Raji (cell line): ENCODE data around the gene SLC22A3.

ENCODE experiments used
- POLR2A ChIP-seq: IDR thresholded peaks from 2 replicates; pipeline ENCODE4 v1.6.1; 2011; ENCODE audit warnings: low read depth, low read length, control low read depth; ENCODE audit not compliant: insufficient read depth

The SLC22A3 gene

GRCh38 chr6:160357088-160357487 is 8.9 kb downstream of the SLC22A3 start:
- TF ChIP-seq POLR2A: no peak

- TF ChIP-seq POLR2A: no peak
These were observed 10.3 kb downstream of the SLC22A3 start for GRCh38 chr6:160358225-160359119.

GRCh38 chr6:160360955-160361354 is 12.8 kb downstream of the SLC22A3 start:
- no peak for TF ChIP-seq POLR2A

- no peak for TF ChIP-seq POLR2A
These were observed 14.4 kb downstream of the SLC22A3 start for GRCh38 chr6:160362556-160362955.

- no peak for TF ChIP-seq POLR2A
These were observed 15.1 kb downstream of the SLC22A3 start for GRCh38 chr6:160363016-160363996.

- TF ChIP-seq POLR2A: no peak
These were observed 16.9 kb downstream of the SLC22A3 start for GRCh38 chr6:160365117-160365516.

GRCh38 chr6:160367798-160368547 is 19.8 kb downstream of the SLC22A3 start:
- TF ChIP-seq POLR2A: no peak

- TF ChIP-seq POLR2A: no peak
These were observed 20.5 kb downstream of the SLC22A3 start for GRCh38 chr6:160368670-160369069.

- TF ChIP-seq POLR2A: no peak
These were observed 26.8 kb downstream of the SLC22A3 start for GRCh38 chr6:160374836-160375560.

GRCh38 chr6:160375561-160375949 is 27.4 kb downstream of the SLC22A3 start:
- no peak for TF ChIP-seq POLR2A

GRCh38 chr6:160376445-160376844 is 28.3 kb downstream of the SLC22A3 start:
- TF ChIP-seq POLR2A: no peak

GRCh38 chr6:160378218-160378617 is 30.0 kb downstream of the SLC22A3 start:
- TF ChIP-seq POLR2A: no peak

GRCh38 chr6:160378882-160379281 is 30.7 kb downstream of the SLC22A3 start:
- TF ChIP-seq POLR2A: no peak

- TF ChIP-seq POLR2A: no peak
These were observed 31.3 kb downstream of the SLC22A3 start for GRCh38 chr6:160379466-160379865.
